Stomach smooth muscle (tissue), 2 donors: ENCODE data around the gene CCM2.
"Not testable (repeated sequence)": the region's sequence is repeated elsewhere in the genome, so short reads cannot be mapped to it uniquely, and the experiment has no call there.

ENCODE experiments used
- H3K27ac ChIP-seq: one replicate; pipeline ENCODE4 v1.7.0; 2013; ENCODE audit warnings: mild to moderate bottlenecking, low read length, inconsistent platforms
- H3K27me3 ChIP-seq, 2 donors: one replicate each; pipeline ENCODE4 v1.7.0; 2013; ENCODE audit warnings: low read length in 2 of 2; ENCODE audit not compliant: insufficient read depth in 2 of 2, control insufficient read depth in 1 of 2
- H3K36me3 ChIP-seq, 2 donors: one replicate each; pipeline ENCODE4 v1.7.0; 2013; ENCODE audit warnings: low read length in 2 of 2; ENCODE audit not compliant: control insufficient read depth in 2 of 2, insufficient read depth in 2 of 2
- H3K4me1 ChIP-seq: one replicate; pipeline ENCODE4 v1.7.0; 2013; ENCODE audit warnings: low read length; ENCODE audit not compliant: control insufficient read depth, insufficient read depth
- H3K4me3 ChIP-seq, 2 donors: one replicate each; pipeline ENCODE4 v1.7.0; 2013; ENCODE audit warnings: low read length in 2 of 2
- H3K9ac ChIP-seq, 2 donors: one replicate each; pipeline ENCODE4 v1.7.0; 2013; ENCODE audit warnings: low read length in 2 of 2, mild to moderate bottlenecking in 1 of 2
- H3K9me3 ChIP-seq, 2 donors: one replicate each; pipeline ENCODE4 v1.7.0; 2013; ENCODE audit warnings: low read length in 2 of 2; ENCODE audit not compliant: control insufficient read depth in 2 of 2
- donor health status: healthy.
- donor health status: Pancreatic carcinoma.

CCM2 gene

GRCh38 chr7:45007571-45008328, 7.7 kb downstream of the CCM2 start:
- no peak overlapping the region for H3K27ac ChIP-seq
- no peaks in the 10 kb centered on the region for H3K9me3 ChIP-seq
- H3K9ac ChIP-seq = no peak overlapping the region
- H3K36me3 ChIP-seq = peaks cover 0 to 3% of the 10 kb centered on the region in 2 donors
- H3K4me1 ChIP-seq = peaks cover under 1% of the 10 kb centered on the region
- H3K4me3 ChIP-seq = no peak overlapping the region
- no peaks in the 10 kb centered on the region for H3K27me3 ChIP-seq

GRCh38 chr7:45013465-45013967, 13.5 kb downstream of the CCM2 start:
- no peak overlapping the region for H3K4me3 ChIP-seq
- H3K9me3 ChIP-seq = no peaks in the 10 kb centered on the region
- peaks cover 0 to 4% of the 10 kb centered on the region in 2 donors for H3K36me3 ChIP-seq
- H3K4me1 ChIP-seq = no peaks in the 10 kb centered on the region
- no peak overlapping the region for H3K27ac ChIP-seq
- no peak overlapping the region for H3K9ac ChIP-seq
- no peaks in the 10 kb centered on the region for H3K27me3 ChIP-seq

GRCh38 chr7:45015313-45015712, 15.3 kb downstream of the CCM2 start:
- no peak overlapping the region for H3K27ac ChIP-seq
- no peaks in the 10 kb centered on the region for H3K4me1 ChIP-seq
- no peaks in the 10 kb centered on the region for H3K27me3 ChIP-seq
- no peaks in the 10 kb centered on the region for H3K9me3 ChIP-seq
- peaks cover 0 to 4% of the 10 kb centered on the region in 2 donors for H3K36me3 ChIP-seq
- H3K4me3 ChIP-seq = no peak overlapping the region
- H3K9ac ChIP-seq = no peak overlapping the region

GRCh38 chr7:45017253-45017652, 17.3 kb downstream of the CCM2 start:
- H3K9me3 ChIP-seq = no peaks in the 10 kb centered on the region
- no peaks in the 10 kb centered on the region for H3K27me3 ChIP-seq
- no peaks in the 10 kb centered on the region for H3K4me1 ChIP-seq
- H3K9ac ChIP-seq = no peak overlapping the region
- peaks cover 0 to 4% of the 10 kb centered on the region in 2 donors for H3K36me3 ChIP-seq
- H3K4me3 ChIP-seq = no peak overlapping the region
- no peak overlapping the region for H3K27ac ChIP-seq

GRCh38 chr7:45020915-45021314, 20.9 kb downstream of the CCM2 start:
- H3K36me3 ChIP-seq = no peaks in the 10 kb centered on the region
- H3K4me3 ChIP-seq = no peak overlapping the region
- no peaks in the 10 kb centered on the region for H3K4me1 ChIP-seq
- H3K27ac ChIP-seq = no peak overlapping the region
- no peak overlapping the region for H3K9ac ChIP-seq
- no peaks in the 10 kb centered on the region for H3K9me3 ChIP-seq
- no peaks in the 10 kb centered on the region for H3K27me3 ChIP-seq

- no peaks in the 10 kb centered on the region for H3K36me3 ChIP-seq
Measured at GRCh38 chr7:45021604-45022296, 21.7 kb downstream of the CCM2 start.

GRCh38 chr7:45024126-45024744, 24.2 kb downstream of the CCM2 start:
- peaks cover 7 to 14% of the 10 kb centered on the region in 2 donors for H3K36me3 ChIP-seq
- H3K9me3 ChIP-seq = no peaks in the 10 kb centered on the region
- no peaks in the 10 kb centered on the region for H3K27me3 ChIP-seq
- H3K4me1 ChIP-seq = no peaks in the 10 kb centered on the region
- no peak overlapping the region for H3K9ac ChIP-seq
- H3K27ac ChIP-seq = no peak overlapping the region
- no peak overlapping the region for H3K4me3 ChIP-seq

More at GRCh38 chr7:45021604-45022296, 21.7 kb downstream of the CCM2 start:
- no peak overlapping the region for H3K9ac ChIP-seq
- H3K4me1 ChIP-seq = no peaks in the 10 kb centered on the region
- no peak overlapping the region for H3K4me3 ChIP-seq
- no peaks in the 10 kb centered on the region for H3K9me3 ChIP-seq
- H3K27ac ChIP-seq = no peak overlapping the region
- no peaks in the 10 kb centered on the region for H3K27me3 ChIP-seq

- H3K4me3 ChIP-seq, H3K4me1 ChIP-seq, H3K9ac ChIP-seq, H3K9me3 ChIP-seq, H3K27me3 ChIP-seq, H3K27ac ChIP-seq: not testable (repeated sequence)
- peaks cover 7 to 14% of the 10 kb centered on the region in 2 donors for H3K36me3 ChIP-seq
Measured at GRCh38 chr7:45025473-45025872, 25.5 kb downstream of the CCM2 start.

GRCh38 chr7:45026013-45026412, 26.0 kb downstream of the CCM2 start:
- H3K4me1 ChIP-seq = no peaks in the 10 kb centered on the region
- no peaks in the 10 kb centered on the region for H3K9me3 ChIP-seq
- no peak overlapping the region for H3K27ac ChIP-seq
- no peaks in the 10 kb centered on the region for H3K27me3 ChIP-seq
- peaks cover 7 to 14% of the 10 kb centered on the region in 2 donors for H3K36me3 ChIP-seq
- H3K9ac ChIP-seq = no peak overlapping the region
- no peak overlapping the region for H3K4me3 ChIP-seq

GRCh38 chr7:45026984-45027773, 27.2 kb downstream of the CCM2 start:
- no peak overlapping the region for H3K27ac ChIP-seq
- H3K4me3 ChIP-seq = no peak overlapping the region
- peaks cover 7 to 14% of the 10 kb centered on the region in 2 donors for H3K36me3 ChIP-seq
- H3K9ac ChIP-seq = no peak overlapping the region
- H3K4me1 ChIP-seq = peaks cover 2% of the 10 kb centered on the region
- no peaks in the 10 kb centered on the region for H3K9me3 ChIP-seq
- no peaks in the 10 kb centered on the region for H3K27me3 ChIP-seq
